Tibial artery (tissue), 4 donors: ENCODE data around the gene DAND5.

Experiments
- DNase-seq, 2 donors: peaks; one replicate each; pipeline ENCODE4 v3.0.0-alpha.2; 2019
- H3K27ac ChIP-seq, 2 donors: fragments of 200-600 bp; sonication (generic) in 1 of 2; 1 replicate in 1 of 2; 2 replicates in 1 of 2; pipeline ENCODE4 v1.5.1; 2018 to 2019; ENCODE audit warnings: mild to moderate bottlenecking in 1 of 2
- H3K27me3 ChIP-seq, 2 donors: fragments of 200-600 bp; sonication (generic) in 1 of 2; one replicate each; pipeline versions ENCODE4 v1.5.1 to v1.6.0; 2016 to 2019
- H3K36me3 ChIP-seq, 3 donors: fragments of 200-600 bp; sonication (generic) in 2 of 3; one replicate each; pipeline ENCODE4 v1.5.1; 2016 to 2019; ENCODE audit warnings: mild to moderate bottlenecking in 2 of 3
- H3K4me1 ChIP-seq, 4 donors: fragments of 200-600 bp; sonication (generic) in 2 of 4; 1 replicate in 3 of 4; 2 replicates in 1 of 4; pipeline ENCODE4 v1.5.1; 2016 to 2019
- H3K4me3 ChIP-seq, 2 donors: fragments of 200-600 bp; sonication (generic) in 1 of 2; 1 replicate in 1 of 2; 2 replicates in 1 of 2; pipeline ENCODE4 v1.5.1; 2018 to 2019; ENCODE audit warnings: mild to moderate bottlenecking in 2 of 2
- H3K9me3 ChIP-seq, 3 donors: fragments of 200-600 bp; sonication (generic) in 1 of 3; one replicate each; pipeline ENCODE4 v1.5.1; 2016 to 2019
- intact Hi-C: fragments of 100-400 bp; cut with DNase I; formaldehyde crosslinking; loops from one replicate; pipeline ENCODE4 v1.15.0; 2023; ENCODE audit warnings: low total_unique reads
- TF ChIP-seq, protein P1 (sequence below), 2 experiments: fragments of 200-600 bp in 1 of 2; fragments of 450-650 bp in 1 of 2; IDR thresholded peaks; one replicate each; pipeline ENCODE4 v1.5.1; 2017 to 2019; ENCODE audit warnings: antibody characterized with exemption in 2 of 2, mild to moderate bottlenecking in 1 of 2, moderate library complexity in 1 of 2

Gene DAND5, protein sequence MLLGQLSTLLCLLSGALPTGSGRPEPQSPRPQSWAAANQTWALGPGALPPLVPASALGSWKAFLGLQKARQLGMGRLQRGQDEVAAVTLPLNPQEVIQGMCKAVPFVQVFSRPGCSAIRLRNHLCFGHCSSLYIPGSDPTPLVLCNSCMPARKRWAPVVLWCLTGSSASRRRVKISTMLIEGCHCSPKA

DNA sequence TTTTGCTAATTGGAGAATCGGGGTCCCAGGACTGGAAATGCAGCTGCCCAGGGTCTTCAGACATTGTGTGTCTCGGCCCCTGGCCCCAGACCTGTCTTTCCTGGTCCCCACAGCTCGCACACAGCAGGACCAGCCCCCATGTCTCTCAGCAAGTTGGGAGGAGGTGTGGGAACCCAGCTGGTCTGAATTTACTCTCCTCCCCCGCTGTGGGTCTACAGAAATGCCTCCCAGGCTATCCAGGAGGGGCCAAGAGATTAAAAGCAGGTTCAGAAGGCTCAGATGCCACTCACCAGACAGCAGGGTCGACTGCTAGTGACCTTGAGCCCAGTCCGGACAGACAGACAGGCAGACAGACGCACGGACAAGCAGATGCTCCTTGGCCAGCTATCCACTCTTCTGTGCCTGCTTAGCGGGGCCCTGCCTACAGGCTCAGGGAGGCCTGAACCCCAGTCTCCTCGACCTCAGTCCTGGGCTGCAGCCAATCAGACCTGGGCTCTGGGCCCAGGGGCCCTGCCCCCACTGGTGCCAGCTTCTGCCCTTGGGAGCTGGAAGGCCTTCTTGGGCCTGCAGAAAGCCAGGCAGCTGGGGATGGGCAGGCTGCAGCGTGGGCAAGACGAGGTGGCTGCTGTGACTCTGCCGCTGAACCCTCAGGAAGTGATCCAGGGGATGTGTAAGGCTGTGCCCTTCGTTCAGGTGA is at the start of gene DAND5:
DAND5 (plus strand) TSS at position 285 of the 697 bp plus-strand sequence; CDS start at position 370, 85 bp downstream.
- Histone ChIP-seq H3K4me3 (no peak within 1 kb of the TSS), H3K27me3 (no peaks in the 10 kb centered on the region), H3K27ac (peak within 1 kb of the TSS; percentile 51 to 75), H3K36me3 (no peaks in the 10 kb centered on the region), H3K4me1 (peaks cover 0 to 15% (median 4%) of the 10 kb centered on the region in 4 donors), H3K9me3 (no peaks in the 10 kb centered on the region)
- TF ChIP-seq, protein P1, sequence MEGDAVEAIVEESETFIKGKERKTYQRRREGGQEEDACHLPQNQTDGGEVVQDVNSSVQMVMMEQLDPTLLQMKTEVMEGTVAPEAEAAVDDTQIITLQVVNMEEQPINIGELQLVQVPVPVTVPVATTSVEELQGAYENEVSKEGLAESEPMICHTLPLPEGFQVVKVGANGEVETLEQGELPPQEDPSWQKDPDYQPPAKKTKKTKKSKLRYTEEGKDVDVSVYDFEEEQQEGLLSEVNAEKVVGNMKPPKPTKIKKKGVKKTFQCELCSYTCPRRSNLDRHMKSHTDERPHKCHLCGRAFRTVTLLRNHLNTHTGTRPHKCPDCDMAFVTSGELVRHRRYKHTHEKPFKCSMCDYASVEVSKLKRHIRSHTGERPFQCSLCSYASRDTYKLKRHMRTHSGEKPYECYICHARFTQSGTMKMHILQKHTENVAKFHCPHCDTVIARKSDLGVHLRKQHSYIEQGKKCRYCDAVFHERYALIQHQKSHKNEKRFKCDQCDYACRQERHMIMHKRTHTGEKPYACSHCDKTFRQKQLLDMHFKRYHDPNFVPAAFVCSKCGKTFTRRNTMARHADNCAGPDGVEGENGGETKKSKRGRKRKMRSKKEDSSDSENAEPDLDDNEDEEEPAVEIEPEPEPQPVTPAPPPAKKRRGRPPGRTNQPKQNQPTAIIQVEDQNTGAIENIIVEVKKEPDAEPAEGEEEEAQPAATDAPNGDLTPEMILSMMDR (IDR thresholded peaks at IDR 0.05): no peak
- intact Hi-C loops: loop anchor here (5.0 kb wide), 2 partner anchors 82 to 293 kb away; partner anchors contain the start of gene KLF1
- no peak for DNase-seq

DNA sequence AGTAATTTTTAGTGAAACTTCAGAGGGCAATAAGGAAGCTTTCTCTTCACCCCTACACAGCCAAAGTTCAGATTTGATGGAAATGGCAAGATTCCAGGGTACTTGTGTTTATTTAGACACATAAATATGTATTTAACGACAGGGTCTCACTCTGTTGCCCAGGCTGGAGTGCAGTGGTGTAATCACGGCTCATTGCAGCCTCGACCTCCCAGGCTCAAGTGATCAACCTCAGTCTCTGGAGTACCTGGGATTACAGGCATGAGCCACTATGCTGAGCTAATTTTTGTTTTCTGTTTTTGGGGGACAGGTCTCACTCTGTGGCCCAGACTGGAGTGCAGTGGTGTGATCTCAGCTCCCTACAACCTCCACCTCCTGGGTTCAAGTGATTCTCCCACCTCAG is 48.3 kb upstream of the DAND5 start:
- intact Hi-C loops: no loop called here
- TF ChIP-seq, protein P1 (IDR thresholded peaks at IDR 0.05): no peak
- DNase-seq: no peak
- peaks cover 38 to 41% (median 38%) of the 10 kb centered on the region in 3 donors for H3K36me3 ChIP-seq
- no peaks in the 10 kb centered on the region for H3K9me3 ChIP-seq
- H3K27ac ChIP-seq: no peak overlapping the region
- H3K4me1 ChIP-seq: peaks cover 0 to 6% (median 3%) of the 10 kb centered on the region in 4 donors
- H3K4me3 ChIP-seq: no peak overlapping the region
- H3K27me3 ChIP-seq: no peaks in the 10 kb centered on the region

DNA sequence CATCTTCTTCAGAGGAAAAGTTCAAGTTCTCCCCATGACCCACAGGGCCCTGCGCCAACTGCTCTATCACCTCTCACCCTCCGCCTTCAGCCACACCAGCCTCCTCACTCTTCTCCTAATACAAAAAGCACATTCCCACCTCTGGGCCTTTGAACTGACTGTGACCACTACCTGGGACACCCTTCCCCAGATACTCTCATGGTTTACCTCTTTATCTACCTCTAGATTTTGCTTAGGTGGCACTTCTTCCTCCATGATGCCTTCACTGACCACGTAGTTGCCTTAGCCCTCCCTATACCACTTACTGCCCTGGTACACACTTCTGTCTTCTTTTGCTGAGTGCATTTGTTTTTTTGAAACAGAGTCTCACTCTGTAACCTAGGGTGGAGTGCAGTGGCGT is 46.4 kb upstream of the DAND5 start:
- H3K4me3 ChIP-seq: no peak overlapping the region
- H3K27me3 ChIP-seq: no peaks in the 10 kb centered on the region
- no peak overlapping the region for H3K27ac ChIP-seq
- peaks cover 0 to 6% (median 3%) of the 10 kb centered on the region in 4 donors for H3K4me1 ChIP-seq
- intact Hi-C loops: no loop called here
- DNase-seq: no peak
- no peaks in the 10 kb centered on the region for H3K9me3 ChIP-seq
- peaks cover 55 to 60% (median 55%) of the 10 kb centered on the region in 3 donors for H3K36me3 ChIP-seq
- TF ChIP-seq, protein P1 (IDR thresholded peaks at IDR 0.05): no peak

DNA sequence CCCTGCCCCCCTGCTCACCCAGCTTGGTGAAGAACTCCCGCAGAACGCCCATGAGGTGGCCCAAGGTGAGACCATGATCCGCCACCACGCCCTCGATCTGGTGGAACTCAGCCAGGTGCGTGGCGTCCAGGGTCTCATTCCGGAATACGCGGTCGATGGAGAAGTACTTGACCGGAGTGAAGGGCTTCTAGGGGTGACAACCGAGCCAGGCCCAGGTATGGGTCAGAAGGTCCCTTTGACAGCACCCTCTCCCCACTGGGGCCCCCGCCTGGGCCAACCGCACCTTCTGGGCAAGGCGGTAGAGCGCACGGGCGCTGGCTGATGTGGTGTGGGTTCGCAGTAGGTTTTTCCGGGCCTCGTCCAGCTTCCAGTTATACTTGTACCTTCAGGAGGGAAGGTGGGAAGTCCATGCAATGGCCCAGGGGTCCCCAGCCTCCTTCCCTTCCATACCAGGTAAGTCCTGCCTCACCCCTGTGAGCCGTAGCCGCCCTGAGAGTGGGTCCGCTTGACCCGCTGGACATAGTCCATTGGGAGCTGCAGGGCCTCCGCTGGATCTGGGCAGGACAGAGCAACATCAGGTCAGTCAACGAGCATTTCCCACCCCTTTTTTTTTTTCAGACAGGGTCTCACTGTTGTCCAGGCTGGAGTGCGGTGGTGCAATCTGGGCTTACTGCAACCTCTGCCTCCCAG is 44.6 kb upstream of the DAND5 start:
- TF ChIP-seq, protein P1 (IDR thresholded peaks at IDR 0.05): no peak

DNA sequence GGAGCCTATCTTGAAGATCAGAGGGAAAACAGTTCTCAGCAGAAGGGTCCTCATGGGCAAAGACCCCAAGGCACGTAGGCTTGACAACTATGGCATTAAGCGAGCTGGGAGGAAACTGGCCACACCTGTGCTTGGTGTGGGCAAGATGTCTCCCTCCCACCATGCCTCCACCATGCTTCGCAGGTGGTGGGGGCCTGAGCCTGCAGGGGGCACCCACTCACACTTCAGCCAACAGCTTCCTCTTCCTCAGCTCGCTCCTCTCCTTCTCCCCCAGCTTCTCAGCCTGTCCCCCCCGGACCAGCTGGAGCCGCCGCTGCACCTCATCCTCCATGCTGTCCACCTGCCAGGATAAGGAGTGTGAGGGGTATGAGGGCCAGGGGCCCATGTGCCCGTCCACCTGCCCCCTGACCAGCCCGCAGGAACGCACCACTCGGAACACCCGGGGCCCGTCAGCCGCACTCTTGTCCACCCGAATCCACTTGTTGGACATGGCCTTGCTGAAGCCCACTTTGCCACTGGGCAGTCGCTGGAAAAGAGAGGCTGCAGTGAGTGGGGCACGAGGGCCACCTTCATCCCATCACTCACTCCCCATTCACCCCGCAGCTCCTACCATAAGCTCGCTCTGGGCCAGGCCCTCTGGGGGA is 39.3 kb upstream of the DAND5 start:
- H3K9me3 ChIP-seq: no peaks in the 10 kb centered on the region
- peaks cover 47 to 59% (median 53%) of the 10 kb centered on the region in 3 donors for H3K36me3 ChIP-seq
- TF ChIP-seq, protein P1 (IDR thresholded peaks at IDR 0.05): no peak
- intact Hi-C loops: no loop called here
- H3K27me3 ChIP-seq: no peaks in the 10 kb centered on the region
- no peak overlapping the region for H3K27ac ChIP-seq
- no peak overlapping the region for H3K4me3 ChIP-seq
- no peak for DNase-seq
- H3K4me1 ChIP-seq: peaks cover 0 to 19% (median 17%) of the 10 kb centered on the region in 4 donors

More for the DNA sequence above, 44.6 kb upstream of the DAND5 start:
- intact Hi-C loops: no loop called here
- Histone ChIP-seq H3K9me3 (no peaks in the 10 kb centered on the region), H3K4me1 (no peaks in the 10 kb centered on the region), H3K27me3 (no peaks in the 10 kb centered on the region), H3K36me3 (peaks cover 70 to 78% (median 73%) of the 10 kb centered on the region in 3 donors), H3K4me3 (no peak overlapping the region), H3K27ac (no peak overlapping the region)
- no peak for DNase-seq
